ENCODE measurements around the gene PKN2. TPM values are rescaled to one million over a fixed set of nuclear protein-coding genes. Genes with fewer than 3 reads are reported as not detected.
A peak's percentile ranks its signal among the peaks of the same experiment; 100 is the strongest.
"Not testable (repeated sequence)": the region's sequence is repeated elsewhere in the genome, so short reads cannot be mapped to it uniquely, and the experiment has no call there.

The PKN2 gene
- total and polyA plus RNA-seq, 9 of the 15 experiments (the other 6 are each of a cell fraction or from before 2014, with no cell fraction given), result 4.5 to 25.3 (median 19.2) TPM

DNA sequence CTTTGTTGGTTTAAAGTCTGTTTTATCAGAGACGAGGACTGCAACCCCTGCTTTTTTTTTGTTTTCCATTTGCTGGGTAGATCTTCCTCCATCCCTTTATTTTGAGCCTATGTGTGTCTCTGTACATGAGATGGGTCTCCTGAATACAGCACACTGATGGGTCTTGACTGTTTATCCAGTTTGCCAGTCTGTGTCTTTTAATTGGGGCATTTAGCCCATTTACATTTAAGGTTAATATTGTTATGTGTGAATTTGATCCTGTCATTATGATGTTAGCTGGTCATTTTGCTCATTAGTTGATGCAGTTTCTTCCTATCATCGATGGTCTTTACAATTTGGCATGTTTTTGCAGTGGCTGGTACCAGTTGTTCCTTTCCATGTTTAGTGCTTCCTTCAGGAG is 32.5 kb downstream of the PKN2 start:
- in situ Hi-C loops (cut with MboI); H3K9me3 ChIP-seq (replicated peaks; ENCODE audit: control insufficient read depth, insufficient read depth, low read depth, low read length); intact Hi-C loops (cut with micrococcal nuclease); H2AFZ ChIP-seq (ENCODE audit: low read depth, low read length); ATAC-seq; H4K20me1 ChIP-seq (replicated peaks; ENCODE audit: control insufficient read depth, insufficient read depth, low read length); H3K9ac ChIP-seq (ENCODE audit: insufficient read depth in 1 of 2, low read depth in 2 of 2, low read length in 2 of 2); CTCF ChIA-PET (ENCODE audit: low intra/inter-chr PET ratio); BruUV-seq (replicated peaks); POLR2A ChIA-PET; H3K27ac ChIP-seq (ENCODE audit: extremely low read depth, low read depth, low read length); H3K9me1 ChIP-seq (ENCODE audit: control insufficient read depth, insufficient read depth, low read length); H3K27me3 ChIP-seq (ENCODE audit: control insufficient read depth in 2 of 2, insufficient read depth in 2 of 2, low read length in 2 of 2); H3K4me1 ChIP-seq (replicated peaks in 1 of 2; ENCODE audit: control insufficient read depth in 2 of 2, insufficient read depth in 2 of 2, low read length in 2 of 2); H3K4me2 ChIP-seq (ENCODE audit: insufficient read depth, low read length); H3K4me3 ChIP-seq; H3K36me3 ChIP-seq (ENCODE audit: control insufficient read depth, insufficient read depth, low read length); DNase-seq (ENCODE audit: extremely low read depth in 1 of 4, low spot score in 3 of 4); FAIRE-seq: not testable (repeated sequence)
- H3K79me2 ChIP-seq (ENCODE audit: control insufficient read depth, insufficient read depth, low read length), result peaks cover 59% of the 10 kb centered on the region
- peak; percentile 82 for TF ChIP-seq ZNF507 (tag; conservative IDR thresholded peaks at IDR 0.05)
- 69% methylated on average over 2 of the region's 2 CpGs for WGBS (ENCODE audit: insufficient coverage, low coverage, missing lambda C conversion rate)

GRCh38 chr1:88722492-88722891 is 38.4 kb downstream of the PKN2 start:
- Histone ChIP-seq H2AFZ (ENCODE audit: low read depth, low read length) (no peak overlapping the region), H3K9me1 (ENCODE audit: control insufficient read depth, insufficient read depth, low read length) (no peaks in the 10 kb centered on the region), H3K4me1 (replicated peaks in 1 of 2; ENCODE audit: control insufficient read depth in 2 of 2, insufficient read depth in 2 of 2, low read length in 2 of 2) (no peaks in the 10 kb centered on the region), H3K36me3 (ENCODE audit: control insufficient read depth, insufficient read depth, low read length) (no peaks in the 10 kb centered on the region), H4K20me1 (replicated peaks; ENCODE audit: control insufficient read depth, insufficient read depth, low read length) (0 out of 2 replicates have a peak, but pooled peaks cover 3% of the 10 kb centered on the region), H3K27ac (ENCODE audit: extremely low read depth, low read depth, low read length) (no peak overlapping the region), H3K27me3 (ENCODE audit: control insufficient read depth in 2 of 2, insufficient read depth in 2 of 2, low read length in 2 of 2) (no peaks in the 10 kb centered on the region), H3K79me2 (ENCODE audit: control insufficient read depth, insufficient read depth, low read length) (peaks cover 78% of the 10 kb centered on the region), H3K9me3 (replicated peaks; ENCODE audit: control insufficient read depth, insufficient read depth, low read depth, low read length) (no peaks in the 10 kb centered on the region), H3K4me2 (ENCODE audit: insufficient read depth, low read length) (no peak overlapping the region), H3K9ac (ENCODE audit: insufficient read depth in 1 of 2, low read depth in 2 of 2, low read length in 2 of 2) (no peak overlapping the region), H3K4me3 (no peak overlapping the region)
- no peak for FAIRE-seq
- in situ Hi-C loops (cut with MboI) (no loop called here), intact Hi-C loops (cut with micrococcal nuclease) (no loop called here)
- POLR2A ChIA-PET, result interaction anchor here (1.3 kb wide), 1 partner anchor 10 kb away, joined by 4 read pairs; no protein-coding TSS in a partner anchor
- DNase-seq (ENCODE audit: extremely low read depth in 1 of 4, low spot score in 3 of 4), result no peak
- no peak for ATAC-seq
- WGBS (ENCODE audit: insufficient coverage, low coverage, missing lambda C conversion rate), result 55% methylated on average over 5 of the region's 5 CpGs
- CTCF ChIA-PET (ENCODE audit: low intra/inter-chr PET ratio), result no interaction called here
- no TSS peak for BruUV-seq (replicated peaks)
- TF ChIP-seq ZNF830 (CRISPR knock-in tag; IDR thresholded peaks at IDR 0.05) (no peak), EHMT2 (IDR thresholded peaks at IDR 0.05) (no peak), CTBP1 (IDR thresholded peaks at IDR 0.05; ENCODE audit: borderline replicate concordance) (no peak), SREBF1 (IDR thresholded peaks at IDR 0.05; ENCODE audit: borderline replicate concordance, low read depth, low read length) (no peak), CREB3L1 (IDR thresholded peaks at IDR 0.05; ENCODE audit: borderline replicate concordance, low read depth) (no peak), DNMT1 (IDR thresholded peaks at IDR 0.05) (no peak), IRF9 (tag; IDR thresholded peaks at IDR 0.05) (no peak), CBX8 (IDR thresholded peaks at IDR 0.05; ENCODE audit: borderline replicate concordance, extremely low read depth, low read depth, low read length, poor library complexity, severe bottlenecking) (no peak)
- TF ChIP-seq, protein P1, sequence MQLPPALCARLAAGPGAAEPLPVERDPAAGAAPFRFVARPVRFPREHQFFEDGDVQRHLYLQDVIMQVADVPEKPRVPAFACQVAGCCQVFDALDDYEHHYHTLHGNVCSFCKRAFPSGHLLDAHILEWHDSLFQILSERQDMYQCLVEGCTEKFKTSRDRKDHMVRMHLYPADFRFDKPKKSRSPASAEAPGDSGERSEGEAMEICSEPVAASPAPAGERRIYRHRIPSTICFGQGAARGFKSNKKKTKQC (CRISPR knock-in tag; IDR thresholded peaks at IDR 0.05), result no peak

All from K562 (cell line).